ENCODE results near the gene GPRC5B. TPM values are rescaled to one million over a fixed set of nuclear protein-coding genes. Genes with fewer than 3 reads are reported as not detected.
A peak's percentile ranks its signal among the peaks of the same experiment; 100 is the strongest.

The GPRC5B gene
- total and polyA plus RNA-seq, 3 donors from 2014 or later, result 144 to 303 (median 195) TPM

DNA sequence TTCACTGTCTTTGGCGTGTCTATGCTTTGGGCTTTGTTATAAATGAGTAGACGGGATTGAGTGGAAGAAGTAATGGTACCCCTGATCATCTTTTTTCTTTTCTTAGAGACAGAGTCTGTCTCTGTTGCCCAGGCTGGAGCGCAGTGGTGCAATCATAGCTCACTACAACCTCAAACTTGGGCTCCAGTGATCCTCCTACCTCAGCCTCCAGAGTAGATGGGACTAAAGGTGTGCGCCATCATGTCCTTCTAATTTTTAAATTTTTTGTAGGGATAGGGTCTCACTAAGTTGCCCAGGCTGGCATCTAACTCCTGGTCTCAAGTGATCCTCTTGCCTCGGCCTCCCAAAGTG lies 14.9 kb upstream of the GPRC5B start:
- intact Hi-C loops (cut with DNase I; ENCODE audit: low total_unique reads), result no loop called here
- WGBS, 2 donors, result 59 to 66% methylated on average over 5 of the region's 5 CpGs
- Histone ChIP-seq H3K4me1 (no peaks in the 10 kb centered on the region), H3K9me3 (no peaks in the 10 kb centered on the region), H3K36me3 (ENCODE audit: low read depth, missing control alignments) (no peaks in the 10 kb centered on the region), H3K27me3 (no peaks in the 10 kb centered on the region), H3K27ac (no peak overlapping the region), H3K4me3 (no peak overlapping the region)
- TF ChIP-seq POLR2A (IDR thresholded peaks at IDR 0.05), result no peak
- TF ChIP-seq, protein P1, sequence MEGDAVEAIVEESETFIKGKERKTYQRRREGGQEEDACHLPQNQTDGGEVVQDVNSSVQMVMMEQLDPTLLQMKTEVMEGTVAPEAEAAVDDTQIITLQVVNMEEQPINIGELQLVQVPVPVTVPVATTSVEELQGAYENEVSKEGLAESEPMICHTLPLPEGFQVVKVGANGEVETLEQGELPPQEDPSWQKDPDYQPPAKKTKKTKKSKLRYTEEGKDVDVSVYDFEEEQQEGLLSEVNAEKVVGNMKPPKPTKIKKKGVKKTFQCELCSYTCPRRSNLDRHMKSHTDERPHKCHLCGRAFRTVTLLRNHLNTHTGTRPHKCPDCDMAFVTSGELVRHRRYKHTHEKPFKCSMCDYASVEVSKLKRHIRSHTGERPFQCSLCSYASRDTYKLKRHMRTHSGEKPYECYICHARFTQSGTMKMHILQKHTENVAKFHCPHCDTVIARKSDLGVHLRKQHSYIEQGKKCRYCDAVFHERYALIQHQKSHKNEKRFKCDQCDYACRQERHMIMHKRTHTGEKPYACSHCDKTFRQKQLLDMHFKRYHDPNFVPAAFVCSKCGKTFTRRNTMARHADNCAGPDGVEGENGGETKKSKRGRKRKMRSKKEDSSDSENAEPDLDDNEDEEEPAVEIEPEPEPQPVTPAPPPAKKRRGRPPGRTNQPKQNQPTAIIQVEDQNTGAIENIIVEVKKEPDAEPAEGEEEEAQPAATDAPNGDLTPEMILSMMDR (IDR thresholded peaks at IDR 0.05), result no peak
- no peak for DNase-seq

GRCh38 chr16:19898924-19899604 lies 14.4 kb upstream of the GPRC5B start:
- TF ChIP-seq POLR2A (IDR thresholded peaks at IDR 0.05), result no peak
- TF ChIP-seq, protein P1 (IDR thresholded peaks at IDR 0.05), result peak; percentile 46 to 83 (median 77)
- DNase-seq, result peak; percentile 83
- 18 to 24% methylated on average over 12 to 13 of the region's 13 CpGs for WGBS, 2 donors
- intact Hi-C loops (cut with DNase I; ENCODE audit: low total_unique reads), result no loop called here
- H3K4me1 ChIP-seq, result no peaks in the 10 kb centered on the region
- H3K27ac ChIP-seq, result no peak overlapping the region
- H3K27me3 ChIP-seq, result no peaks in the 10 kb centered on the region
- no peaks in the 10 kb centered on the region for H3K36me3 ChIP-seq (ENCODE audit: low read depth, missing control alignments)
- H3K9me3 ChIP-seq, result no peaks in the 10 kb centered on the region
- no peak overlapping the region for H3K4me3 ChIP-seq

- no peaks in the 10 kb centered on the region for H3K36me3 ChIP-seq (ENCODE audit: low read depth, missing control alignments)
- 76 to 86% methylated on average over 5 of the region's 5 CpGs for WGBS, 2 donors
- no peak for DNase-seq
- intact Hi-C loops (cut with DNase I; ENCODE audit: low total_unique reads), result no loop called here
- H3K27me3 ChIP-seq, result no peaks in the 10 kb centered on the region
- H3K27ac ChIP-seq, result no peak overlapping the region
- H3K4me1 ChIP-seq, result no peaks in the 10 kb centered on the region
- H3K9me3 ChIP-seq, result no peaks in the 10 kb centered on the region
- H3K4me3 ChIP-seq, result no peak overlapping the region
- TF ChIP-seq, protein P1 (IDR thresholded peaks at IDR 0.05), result no peak
- TF ChIP-seq POLR2A (IDR thresholded peaks at IDR 0.05), result no peak
These were observed 13.5 kb upstream of the GPRC5B start for GRCh38 chr16:19898166-19898565.

- H3K27me3 ChIP-seq, result no peaks in the 10 kb centered on the region
- H3K4me3 ChIP-seq, result no peak overlapping the region
- no peaks in the 10 kb centered on the region for H3K9me3 ChIP-seq
- DNase-seq, result no peak
- intact Hi-C loops (cut with DNase I; ENCODE audit: low total_unique reads), result no loop called here
- TF ChIP-seq POLR2A (IDR thresholded peaks at IDR 0.05), result no peak
- TF ChIP-seq, protein P1 (IDR thresholded peaks at IDR 0.05), result no peak
- no peaks in the 10 kb centered on the region for H3K4me1 ChIP-seq
- WGBS, 2 donors, result 90 to 92% methylated on average over 5 of the region's 5 CpGs
- H3K36me3 ChIP-seq (ENCODE audit: low read depth, missing control alignments), result no peaks in the 10 kb centered on the region
- H3K27ac ChIP-seq, result no peak overlapping the region
These were observed 12.3 kb upstream of the GPRC5B start for GRCh38 chr16:19896951-19897350.

DNA sequence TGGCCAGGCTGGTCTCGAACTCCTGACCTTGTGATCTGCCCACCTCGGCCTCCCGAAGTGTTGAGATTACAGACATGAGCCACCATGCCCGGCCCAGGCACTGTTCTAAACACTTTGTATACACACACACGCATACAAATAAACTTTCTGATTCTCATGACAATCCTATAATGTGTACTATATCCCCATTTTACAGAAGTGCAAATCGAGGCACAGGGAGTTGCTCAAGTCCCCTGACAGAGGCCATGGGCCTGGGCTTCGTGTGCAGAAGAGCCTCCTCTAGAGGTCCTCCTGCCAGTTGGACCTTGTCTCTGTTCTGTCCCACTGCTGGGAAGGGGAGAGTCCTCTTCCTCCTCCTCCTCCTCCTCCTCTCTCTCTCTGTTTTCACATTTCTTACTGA lies 9.9 kb upstream of the GPRC5B start:
- Histone ChIP-seq H3K4me1 (no peaks in the 10 kb centered on the region), H3K36me3 (ENCODE audit: low read depth, missing control alignments) (no peaks in the 10 kb centered on the region), H3K27ac (no peak overlapping the region), H3K4me3 (no peak overlapping the region), H3K9me3 (no peaks in the 10 kb centered on the region), H3K27me3 (no peaks in the 10 kb centered on the region)
- DNase-seq, result no peak
- 90 to 94% methylated on average over 7 of the region's 7 CpGs for WGBS, 2 donors
- TF ChIP-seq POLR2A (IDR thresholded peaks at IDR 0.05), result no peak
- TF ChIP-seq, protein P1 (IDR thresholded peaks at IDR 0.05), result no peak
- intact Hi-C loops (cut with DNase I; ENCODE audit: low total_unique reads), result no loop called here
